CD4-positive, alpha-beta T cell treated with Interferon alpha-2 for 1 hour (primary cell): ENCODE results near the gene DOK4.
"Not testable (repeated sequence)": the region's sequence is repeated elsewhere in the genome, so short reads cannot be mapped to it uniquely, and the experiment has no call there.

ENCODE experiments used
- DNase-seq, 2 donors: peaks; one replicate each; pipeline ENCODE4 v3.0.0-alpha.2; 2020 to 2022

Gene DOK4

DNA sequence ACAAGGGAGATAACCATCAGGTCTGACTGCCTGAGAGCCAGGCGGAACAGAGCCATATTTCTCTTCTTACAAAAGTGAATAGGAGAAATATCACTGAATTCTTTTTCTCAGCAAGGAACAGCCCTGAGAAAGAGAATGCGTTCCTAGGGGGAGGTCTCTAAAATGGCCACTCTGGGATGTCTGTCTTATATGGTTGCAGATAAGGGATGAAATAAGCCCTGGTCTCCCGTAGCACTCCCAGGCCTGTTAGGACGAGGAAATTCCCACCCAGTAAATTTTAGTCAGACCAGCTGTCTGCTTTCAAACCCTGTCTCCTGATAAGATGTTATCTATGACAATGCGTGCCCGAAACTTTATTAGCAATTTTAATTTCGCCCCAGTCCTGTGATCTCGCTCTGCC is 46.3 kb downstream of the DOK4 start:
- not testable (repeated sequence) for DNase-seq

GRCh38 chr16:57435838-57436237 is 50.5 kb downstream of the DOK4 start:
- DNase-seq, result no peak

GRCh38 chr16:57434003-57434402 is 52.3 kb downstream of the DOK4 start:
- peak in 1 of 2 donors; percentile 11 for DNase-seq

GRCh38 chr16:57432989-57433388 is 53.3 kb downstream of the DOK4 start:
- no peak for DNase-seq

- no peak for DNase-seq
Observed at GRCh38 chr16:57432505-57432904, 53.8 kb downstream of the DOK4 start.

DNA sequence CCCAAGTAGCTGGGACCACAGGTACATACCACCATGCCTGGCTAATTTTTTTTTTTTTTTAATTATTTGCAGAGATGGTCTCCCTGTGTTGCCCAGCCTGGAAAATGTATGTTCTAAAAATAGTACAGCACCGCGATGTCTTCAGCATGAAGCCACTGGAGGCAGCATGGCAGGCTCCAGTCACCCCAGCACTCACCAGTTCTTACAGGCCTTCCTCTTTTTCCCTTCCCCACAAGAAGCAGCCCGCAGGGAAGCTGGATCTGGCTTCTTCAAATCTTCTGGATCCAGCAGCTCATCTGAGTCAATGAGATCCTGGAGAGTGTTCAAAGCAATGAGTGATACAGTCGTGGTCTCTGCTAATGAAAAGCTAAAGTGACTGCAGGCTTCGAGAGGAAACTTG is 55.3 kb downstream of the DOK4 start:
- no peak for DNase-seq

DNA sequence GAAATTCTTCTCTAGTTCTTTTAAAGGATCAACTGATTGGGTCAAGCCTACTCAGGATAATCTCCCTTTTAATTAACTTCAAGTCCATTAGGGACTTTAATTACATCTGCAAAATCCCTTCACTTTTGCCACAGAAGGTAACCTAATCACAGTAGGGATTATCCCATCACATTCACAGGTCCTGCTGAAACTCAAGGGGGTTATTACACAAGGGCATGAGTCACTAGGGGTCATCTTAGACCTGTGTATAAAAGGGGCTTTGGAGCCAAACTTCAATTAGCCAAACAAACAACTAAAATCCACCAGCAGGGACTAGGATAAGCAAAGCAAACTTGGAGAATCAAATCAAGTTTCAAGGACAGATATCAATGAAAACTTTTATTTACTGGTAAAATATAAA is 58.5 kb downstream of the DOK4 start:
- DNase-seq, result no peak

DNA sequence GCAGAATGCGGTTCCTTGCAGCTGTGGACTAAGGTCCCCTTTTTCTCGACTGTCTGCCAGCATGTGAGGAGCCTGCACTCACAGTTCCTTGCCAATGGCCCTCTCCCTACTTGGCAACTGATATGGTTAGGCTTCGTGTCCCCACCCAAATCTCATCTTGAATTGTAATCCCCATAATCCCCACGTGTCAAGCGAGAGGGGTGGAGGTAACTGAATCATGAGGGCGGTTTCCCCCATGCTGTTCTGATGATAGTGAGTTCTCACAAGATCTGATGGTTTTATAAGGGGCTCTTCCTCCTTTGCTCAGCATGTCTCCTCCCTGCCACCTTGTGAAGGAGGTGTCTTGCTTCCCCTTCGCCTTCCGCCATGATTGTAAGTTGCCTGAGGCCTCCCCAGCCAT is 59.0 kb downstream of the DOK4 start:
- no peak for DNase-seq

DNA sequence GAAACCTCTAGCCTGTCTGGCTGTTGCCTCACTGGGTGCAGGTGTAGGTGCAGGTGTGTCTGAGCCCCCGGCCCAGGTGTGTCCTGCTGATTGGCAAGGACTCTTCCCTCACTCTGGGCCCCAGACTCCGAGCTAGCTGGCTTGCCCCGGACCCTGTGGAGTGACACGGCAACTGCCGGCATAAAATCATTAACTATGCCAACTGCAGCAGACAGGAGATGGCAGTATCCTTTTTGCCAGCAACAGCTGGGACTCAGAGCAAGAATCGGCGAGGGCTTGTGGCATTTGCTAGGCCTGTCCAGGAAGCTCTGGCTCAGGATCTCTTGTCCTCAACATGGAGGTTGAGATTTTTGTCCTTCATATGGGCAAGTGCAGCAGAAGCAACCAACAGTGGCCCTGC is 59.9 kb downstream of the DOK4 start:
- DNase-seq, result no peak

GRCh38 chr16:57424583-57424982 is 61.7 kb downstream of the DOK4 start:
- DNase-seq, result no peak

GRCh38 chr16:57423152-57423551 is 63.1 kb downstream of the DOK4 start:
- DNase-seq, result no peak

GRCh38 chr16:57422026-57422944 is 64.0 kb downstream of the DOK4 start:
- no peak for DNase-seq
